ENCODE data around the gene TMEM31.

The TMEM31 gene

GRCh38 chrX:103730147-103730795 lies 19.6 kb downstream of the TMEM31 start:
- no peaks in the 10 kb centered on the region for H3K36me3 ChIP-seq
- no peaks in the 10 kb centered on the region for H3K27me3 ChIP-seq
- TF ChIP-seq CTCF (IDR thresholded peaks at IDR 0.05), result no peak
- peak overlapping the region; percentile 73 for H3K27ac ChIP-seq
- peaks cover 25 to 28% of the 10 kb centered on the region in 2 experiments for H3K4me1 ChIP-seq (ENCODE audit: control insufficient read depth in 1 of 2, insufficient read depth in 1 of 2, low read depth in 1 of 2, low read length in 1 of 2)
- no peak overlapping the region for H3K4me3 ChIP-seq (ENCODE audit: low read depth in 1 of 2, low read length in 1 of 2)
- H3K9me3 ChIP-seq, result no peaks in the 10 kb centered on the region

GRCh38 chrX:103730796-103731493 lies 20.2 kb downstream of the TMEM31 start:
- H3K27me3 ChIP-seq, result no peaks in the 10 kb centered on the region
- no peaks in the 10 kb centered on the region for H3K9me3 ChIP-seq
- H3K27ac ChIP-seq, result peak overlapping the region; percentile 73
- H3K36me3 ChIP-seq, result no peaks in the 10 kb centered on the region
- no peak overlapping the region for H3K4me3 ChIP-seq (ENCODE audit: low read depth in 1 of 2, low read length in 1 of 2)
- peaks cover 25 to 28% of the 10 kb centered on the region in 2 experiments for H3K4me1 ChIP-seq (ENCODE audit: control insufficient read depth in 1 of 2, insufficient read depth in 1 of 2, low read depth in 1 of 2, low read length in 1 of 2)
- no peak for TF ChIP-seq CTCF (IDR thresholded peaks at IDR 0.05)

DNA sequence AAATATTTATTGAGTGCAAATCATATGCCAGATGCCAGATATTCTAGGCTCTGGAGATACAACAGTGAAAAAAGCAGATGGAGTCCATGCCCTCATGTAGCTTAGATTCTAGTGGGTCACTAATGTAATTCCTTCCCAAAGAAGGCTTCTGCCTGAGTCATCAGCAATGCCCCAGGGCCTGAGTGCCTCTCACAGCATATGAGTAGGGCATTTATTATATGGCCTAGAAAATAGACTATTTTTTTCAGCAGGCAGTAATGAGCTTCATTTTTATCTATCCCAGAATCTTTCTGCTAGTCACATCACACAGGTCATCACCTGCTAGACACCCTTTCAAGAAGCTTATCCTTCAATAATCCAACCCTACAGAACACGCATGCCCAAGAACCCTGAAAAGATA lies 22.3 kb downstream of the TMEM31 start:
- Histone ChIP-seq H3K36me3 (no peaks in the 10 kb centered on the region), H3K4me3 (ENCODE audit: low read depth in 1 of 2, low read length in 1 of 2) (no peak overlapping the region), H3K4me1 (ENCODE audit: control insufficient read depth in 1 of 2, insufficient read depth in 1 of 2, low read depth in 1 of 2, low read length in 1 of 2) (peaks cover 25 to 28% of the 10 kb centered on the region in 2 experiments), H3K27ac (no peak overlapping the region), H3K27me3 (no peaks in the 10 kb centered on the region), H3K9me3 (no peaks in the 10 kb centered on the region)
- TF ChIP-seq CTCF (IDR thresholded peaks at IDR 0.05), result no peak

- Histone ChIP-seq H3K4me3 (ENCODE audit: low read depth in 1 of 2, low read length in 1 of 2) (no peak overlapping the region), H3K27me3 (no peaks in the 10 kb centered on the region), H3K4me1 (ENCODE audit: control insufficient read depth in 1 of 2, insufficient read depth in 1 of 2, low read depth in 1 of 2, low read length in 1 of 2) (peaks cover 20 to 23% of the 10 kb centered on the region in 2 experiments), H3K27ac (no peak overlapping the region), H3K9me3 (no peaks in the 10 kb centered on the region), H3K36me3 (no peaks in the 10 kb centered on the region)
- TF ChIP-seq CTCF (IDR thresholded peaks at IDR 0.05), result no peak
Observed at GRCh38 chrX:103734125-103734760, 23.5 kb downstream of the TMEM31 start.

- H3K9me3 ChIP-seq, result no peaks in the 10 kb centered on the region
- no peaks in the 10 kb centered on the region for H3K27me3 ChIP-seq
- no peaks in the 10 kb centered on the region for H3K4me1 ChIP-seq (ENCODE audit: control insufficient read depth in 1 of 2, insufficient read depth in 1 of 2, low read depth in 1 of 2, low read length in 1 of 2)
- TF ChIP-seq CTCF (IDR thresholded peaks at IDR 0.05), result no peak
- H3K27ac ChIP-seq, result no peak overlapping the region
- H3K4me3 ChIP-seq (ENCODE audit: low read depth in 1 of 2, low read length in 1 of 2), result no peak overlapping the region
- no peaks in the 10 kb centered on the region for H3K36me3 ChIP-seq
Observed at GRCh38 chrX:103737696-103738095, 27.0 kb downstream of the TMEM31 start.
